Keratinocyte (primary cell): Measurements from ENCODE around the gene NOVA2. TPM values are rescaled to one million over a fixed set of nuclear protein-coding genes. Genes with fewer than 3 reads are reported as not detected.

Experiments
- DNase-seq: peaks from one replicate; pipeline ENCODE4 v3.0.0-alpha.2; 2011; ENCODE audit warnings: low read depth, missing footprints, low spot score
- FAIRE-seq: peaks from 2 replicates; lab custom pipeline; 2011; peaks lifted over from hg19 to GRCh38; lab: Jason Lieb, UNC
- H2AFZ ChIP-seq: 2 replicates; pipeline ENCODE4 v1.6.0; 2012; ENCODE audit warnings: low read length, control low read depth, inconsistent platforms; ENCODE audit not compliant: control insufficient read depth
- H3K27ac ChIP-seq: 2 replicates; pipeline ENCODE4 v1.5.1; 2011; ENCODE audit warnings: low read length; ENCODE audit not compliant: control insufficient read depth, insufficient read depth
- H3K27me3 ChIP-seq: 3 replicates; pipeline ENCODE4 v1.6.0; 2011; ENCODE audit warnings: low read length; ENCODE audit not compliant: control insufficient read depth, insufficient read depth; ENCODE audit errors: extremely low read depth
- H3K36me3 ChIP-seq, 2 experiments: 2 replicates in 1 of 2; 3 replicates in 1 of 2; pipeline ENCODE4 v1.5.1; 2011; ENCODE audit warnings: low read length in 2 of 2, mild to moderate bottlenecking in 1 of 2; ENCODE audit not compliant: control insufficient read depth in 2 of 2, insufficient read depth in 2 of 2; ENCODE audit errors: extremely low read depth in 1 of 2
- H3K4me1 ChIP-seq: 3 replicates; pipeline ENCODE4 v1.5.1; 2011; ENCODE audit warnings: low read length; ENCODE audit not compliant: control insufficient read depth, insufficient read depth; ENCODE audit errors: extremely low read depth
- H3K4me2 ChIP-seq: 3 replicates; pipeline ENCODE4 v1.6.0; 2011; ENCODE audit warnings: low read depth, low read length; ENCODE audit not compliant: control insufficient read depth, insufficient read depth; ENCODE audit errors: extremely low read depth
- H3K4me3 ChIP-seq, 3 experiments: fragments of 200-600 bp in 1 of 3; sonication (generic) in 1 of 3; 2 replicates in 2 of 3; 3 replicates in 1 of 3; pipeline ENCODE4 v1.5.1; 2011 to 2016; ENCODE audit warnings: low read length in 3 of 3, mild to moderate bottlenecking in 3 of 3, control low read depth in 2 of 3, inconsistent platforms in 1 of 3, low read depth in 1 of 3, mixed read lengths in 1 of 3, mixed run types in 1 of 3, moderate library complexity in 1 of 3; ENCODE audit not compliant: control insufficient read depth in 2 of 3, insufficient read depth in 2 of 3; ENCODE audit errors: extremely low read depth in 1 of 3
- H3K79me2 ChIP-seq: 2 replicates; pipeline ENCODE4 v1.6.0; 2012; ENCODE audit warnings: low read length; ENCODE audit not compliant: control insufficient read depth, insufficient read depth
- H3K9ac ChIP-seq: 3 replicates; pipeline ENCODE4 v1.6.0; 2011; ENCODE audit warnings: low read length; ENCODE audit not compliant: control insufficient read depth, insufficient read depth; ENCODE audit errors: extremely low read depth
- H3K9me1 ChIP-seq: 3 replicates; pipeline ENCODE4 v1.6.0; 2011; ENCODE audit warnings: low read length; ENCODE audit not compliant: control insufficient read depth, insufficient read depth; ENCODE audit errors: extremely low read depth
- H3K9me3 ChIP-seq: 2 replicates; pipeline ENCODE4 v1.5.1; 2012; ENCODE audit warnings: low read depth, low read length; ENCODE audit not compliant: control insufficient read depth
- H4K20me1 ChIP-seq: 3 replicates; pipeline ENCODE4 v1.6.0; 2011; ENCODE audit warnings: low read length; ENCODE audit not compliant: control insufficient read depth, insufficient read depth; ENCODE audit errors: extremely low read depth
- EZH2 ChIP-seq: IDR thresholded peaks from one replicate; pipeline ENCODE4 v1.6.1; 2012; ENCODE audit warnings: inconsistent platforms, mild to moderate bottlenecking, low read length, moderate library complexity
- dilution Hi-C: fragments of 300-500 bp; cut with MboI; formaldehyde crosslinking; loops from one replicate; pipeline ENCODE4 v1.7.0; 2020; ENCODE audit warnings: low sequenced_read_pairs; ENCODE audit not compliant: extremely low pct_ligation_motif_present
- polyA plus RNA-seq, 5 experiments: library from polyadenylated mRNA; depleted of rRNA in 3 of 5; stranded (reverse) in 3 of 5; stranded (forward) in 1 of 5; unstranded in 1 of 5; fragments of >200 nt; gene quantifications; 1 replicate in 1 of 5; 2 replicates in 3 of 5; 3 replicates in 1 of 5; pipeline versions ENCODE4 v1.2.1 to v1.2.3, GENCODE V29; 2011 to 2012; ENCODE audit warnings: missing spikeins in 2 of 5, low read depth in 1 of 5, low replicate concordance in 1 of 5
- small RNA-seq, 3 experiments: library from RNA; depleted of rRNA; stranded (forward); fragments of <200 nt; gene quantifications; one replicate each; pipeline ENCODE3, GENCODE V24; 2012; ENCODE audit warnings: low read depth in 3 of 3, low replicate concordance in 1 of 3; ENCODE audit not compliant: insufficient read length in 3 of 3
- TF ChIP-seq, protein P1 (sequence below), 3 experiments: IDR thresholded peaks in 1 of 3; conservative IDR thresholded peaks in 1 of 3; optimal IDR thresholded peaks in 1 of 3; 2 replicates in 2 of 3; 3 replicates in 1 of 3; pipeline versions ENCODE3 to v1.5.1; 2011; ENCODE audit warnings: low read length in 3 of 3, mild to moderate bottlenecking in 3 of 3, moderate library complexity in 2 of 3, control low read depth in 1 of 3, inconsistent platforms in 1 of 3; ENCODE audit not compliant: insufficient read depth in 2 of 3; ENCODE audit errors: extremely low read depth in 1 of 3

NOVA2 gene
- polyA plus RNA-seq, 1 donor (not counting 4 experiments of a cell fraction or from before 2014, with no cell fraction given), result not detected

DNA sequence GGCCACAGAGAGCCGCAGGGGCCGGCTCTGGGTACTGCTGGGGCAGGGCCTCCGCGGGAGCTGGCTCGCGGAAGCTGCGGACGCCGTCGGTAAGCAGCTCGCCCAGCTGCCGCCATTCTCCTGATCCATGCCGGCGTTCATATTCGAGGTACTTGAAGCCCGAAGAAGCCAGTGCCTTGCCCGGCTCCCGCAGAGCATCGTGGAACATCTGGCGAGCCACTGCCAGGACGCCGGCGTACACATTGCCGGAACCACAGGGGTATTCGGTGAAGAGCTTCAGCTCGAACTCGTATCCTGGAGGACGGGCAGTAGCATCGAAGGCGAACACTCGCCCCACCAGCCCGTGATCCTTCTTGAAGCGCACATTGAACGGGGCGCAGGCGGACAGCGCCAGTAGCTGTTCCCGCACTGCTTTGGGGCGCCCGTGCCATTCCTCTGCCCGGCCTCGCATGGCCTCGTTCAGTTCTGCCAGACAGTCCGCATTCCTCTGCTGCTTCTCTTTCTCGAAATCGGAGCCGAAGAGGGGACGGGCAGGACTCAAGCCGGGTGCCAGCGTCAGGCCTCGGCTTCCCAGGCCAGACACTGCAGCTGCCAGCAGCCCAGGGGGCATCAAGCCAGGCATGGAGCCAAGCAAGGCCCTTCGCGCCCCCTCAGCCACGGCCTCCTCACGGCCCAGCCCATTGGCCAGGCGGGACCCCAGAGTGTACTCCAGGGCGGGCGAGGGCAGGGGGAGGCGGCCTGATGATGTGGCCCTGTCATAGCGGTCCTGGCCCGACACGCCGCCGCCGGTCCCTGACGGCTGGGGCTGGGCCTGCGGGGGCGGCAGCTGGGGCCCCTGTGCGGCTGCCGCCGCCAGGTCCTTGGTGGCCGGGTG is 88.7 kb downstream of the NOVA2 start:
- no peak for FAIRE-seq
- Histone ChIP-seq H3K27ac (peak overlapping the region; percentile 94), H2AFZ (no peak overlapping the region)

DNA sequence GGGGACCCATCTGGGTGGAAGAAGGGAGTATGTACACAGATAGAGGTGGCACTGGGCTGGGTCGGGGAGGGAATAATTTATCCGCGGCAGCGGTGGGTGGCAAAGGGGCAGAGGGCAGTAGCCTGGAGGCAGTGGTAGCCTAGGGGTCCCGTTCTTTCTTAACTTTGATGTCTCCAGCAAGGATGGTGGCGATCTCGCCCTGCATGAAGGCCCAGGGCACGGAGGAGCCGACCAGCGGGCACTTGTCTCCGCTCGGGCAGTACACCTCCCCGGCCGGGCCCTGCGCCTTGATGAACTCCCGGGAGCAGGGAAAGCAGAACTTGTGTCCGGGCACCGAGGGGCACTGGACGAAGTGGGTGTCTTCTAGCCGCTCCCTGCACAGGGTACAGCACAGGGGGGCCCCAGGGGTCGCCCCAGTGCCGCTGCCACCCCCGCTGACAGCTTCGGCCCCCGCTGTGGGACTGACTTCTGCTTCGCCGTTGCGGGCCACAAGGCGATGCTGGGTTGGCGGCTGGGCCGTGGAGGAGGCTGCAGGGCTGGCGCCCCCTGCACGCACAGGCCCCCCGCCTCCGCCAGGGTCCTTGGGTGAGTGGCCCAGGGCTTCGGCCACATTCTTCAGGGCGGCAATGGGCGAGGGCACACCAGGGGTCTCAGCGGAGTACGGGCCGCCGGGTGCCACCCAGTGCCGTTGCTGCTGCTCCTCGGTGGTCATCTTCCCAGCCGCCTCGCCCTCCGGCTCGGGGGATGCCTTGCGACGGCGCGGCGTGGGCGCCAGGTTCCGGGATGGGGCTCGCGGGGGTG is 89.6 kb downstream of the NOVA2 start:
- no peaks in the 10 kb centered on the region for H3K9me3 ChIP-seq
- H2AFZ ChIP-seq, result no peak overlapping the region
- H3K4me1 ChIP-seq, result peaks cover 14% of the 10 kb centered on the region
- peaks cover 8% of the 10 kb centered on the region for H3K79me2 ChIP-seq
- dilution Hi-C loops, result no loop called here
- DNase-seq, result no peak
- H4K20me1 ChIP-seq, result no peaks in the 10 kb centered on the region
- H3K9me1 ChIP-seq, result no peaks in the 10 kb centered on the region
- no peak overlapping the region for H3K9ac ChIP-seq
- TF ChIP-seq, protein P1, sequence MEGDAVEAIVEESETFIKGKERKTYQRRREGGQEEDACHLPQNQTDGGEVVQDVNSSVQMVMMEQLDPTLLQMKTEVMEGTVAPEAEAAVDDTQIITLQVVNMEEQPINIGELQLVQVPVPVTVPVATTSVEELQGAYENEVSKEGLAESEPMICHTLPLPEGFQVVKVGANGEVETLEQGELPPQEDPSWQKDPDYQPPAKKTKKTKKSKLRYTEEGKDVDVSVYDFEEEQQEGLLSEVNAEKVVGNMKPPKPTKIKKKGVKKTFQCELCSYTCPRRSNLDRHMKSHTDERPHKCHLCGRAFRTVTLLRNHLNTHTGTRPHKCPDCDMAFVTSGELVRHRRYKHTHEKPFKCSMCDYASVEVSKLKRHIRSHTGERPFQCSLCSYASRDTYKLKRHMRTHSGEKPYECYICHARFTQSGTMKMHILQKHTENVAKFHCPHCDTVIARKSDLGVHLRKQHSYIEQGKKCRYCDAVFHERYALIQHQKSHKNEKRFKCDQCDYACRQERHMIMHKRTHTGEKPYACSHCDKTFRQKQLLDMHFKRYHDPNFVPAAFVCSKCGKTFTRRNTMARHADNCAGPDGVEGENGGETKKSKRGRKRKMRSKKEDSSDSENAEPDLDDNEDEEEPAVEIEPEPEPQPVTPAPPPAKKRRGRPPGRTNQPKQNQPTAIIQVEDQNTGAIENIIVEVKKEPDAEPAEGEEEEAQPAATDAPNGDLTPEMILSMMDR (optimal IDR thresholded peaks at IDR 0.05 in 1 of 3, IDR thresholded peaks at IDR 0.05 in 1 of 3, conservative IDR thresholded peaks at IDR 0.05 in 1 of 3; ENCODE audit: extremely low read depth in 1 of 3, insufficient read depth in 2 of 3, low read length in 3 of 3), result no peak
- TF ChIP-seq EZH2, result no peak
- H3K27ac ChIP-seq, result no peak overlapping the region
- FAIRE-seq, result no peak
- peaks cover 7% of the 10 kb centered on the region for H3K27me3 ChIP-seq
- no peaks in the 10 kb centered on the region for H3K36me3 ChIP-seq
- no peak overlapping the region for H3K4me3 ChIP-seq
- H3K4me2 ChIP-seq, result no peak overlapping the region

More for the DNA sequence above, 88.7 kb downstream of the NOVA2 start:
- peak overlapping the region; percentile 96 for H3K4me2 ChIP-seq
- TF ChIP-seq, protein P1 (optimal IDR thresholded peaks at IDR 0.05 in 1 of 3, IDR thresholded peaks at IDR 0.05 in 1 of 3, conservative IDR thresholded peaks at IDR 0.05 in 1 of 3; ENCODE audit: extremely low read depth in 1 of 3, insufficient read depth in 2 of 3, low read length in 3 of 3), result no peak
- TF ChIP-seq EZH2, result no peak
- no peak for DNase-seq
- dilution Hi-C loops, result no loop called here
- H3K9ac ChIP-seq, result peak overlapping the region; percentile 94
- no peaks in the 10 kb centered on the region for H3K9me1 ChIP-seq
- H3K27me3 ChIP-seq, result peaks cover 7% of the 10 kb centered on the region
- peaks cover 8% of the 10 kb centered on the region for H3K79me2 ChIP-seq
- no peaks in the 10 kb centered on the region for H3K9me3 ChIP-seq
- H4K20me1 ChIP-seq, result no peaks in the 10 kb centered on the region
- H3K36me3 ChIP-seq, result no peaks in the 10 kb centered on the region
- H3K4me3 ChIP-seq, result peak overlapping the region; percentile 65 to 89 (median 82)
- peaks cover 14% of the 10 kb centered on the region for H3K4me1 ChIP-seq

Small RNA genes lying within 50 kb of the gene (small RNA-seq; reads per million reads assigned to genes)
- 0.13 to 10.3 (median 7.8) reads per million in 3 experiments for gene MIR769

Other genes with a start within 250 kb of the NOVA2 start
- gene FBXO46, start 243.0 kb downstream of the NOVA2 start, polyA plus RNA-seq, result 2.1 to 2.4 TPM (median 2.4 TPM) in 3 replicates
- gene MEIOSIN, start 240.4 kb downstream of the NOVA2 start, polyA plus RNA-seq, result not detected in 3 replicates
- gene SIX5, start 204.6 kb downstream of the NOVA2 start, polyA plus RNA-seq, result 1.3 to 2.2 TPM (median 2.0 TPM) in 3 replicates
- 7.0 to 12.8 TPM (median 8.1 TPM) in 3 replicates for gene DMPK, start 191.4 kb downstream of the NOVA2 start, polyA plus RNA-seq
- gene DMWD, start 181.0 kb downstream of the NOVA2 start, polyA plus RNA-seq, result 10.1 to 16.5 TPM (median 12.5 TPM) in 3 replicates
- gene RSPH6A, start 158.6 kb downstream of the NOVA2 start, polyA plus RNA-seq, result not detected in 3 replicates
- 43.8 to 63.2 TPM (median 56.0 TPM) in 3 replicates for gene SYMPK, start 110.7 kb downstream of the NOVA2 start, polyA plus RNA-seq
- 0.03 to 0.05 TPM in 2 of 3 replicates, not detected in the other for gene FOXA3, start 109.5 kb downstream of the NOVA2 start, polyA plus RNA-seq
- gene IRF2BP1, start 87.7 kb downstream of the NOVA2 start, polyA plus RNA-seq, result 1.7 to 3.1 TPM (median 3.1 TPM) in 3 replicates
- 1.1 to 1.6 TPM (median 1.3 TPM) in 3 replicates for gene MYPOP, start 71.3 kb downstream of the NOVA2 start, polyA plus RNA-seq
- not detected in 3 replicates for gene NANOS2, start 59.1 kb downstream of the NOVA2 start, polyA plus RNA-seq
- gene CCDC61, start 21.6 kb upstream of the NOVA2 start, polyA plus RNA-seq, result 5.2 to 6.1 TPM (median 5.8 TPM) in 3 replicates
- gene PGLYRP1, start 49.2 kb upstream of the NOVA2 start, polyA plus RNA-seq, result not detected in 3 replicates
- gene IGFL4, start 67.1 kb upstream of the NOVA2 start, polyA plus RNA-seq, result 0.01 TPM in 1 of 3 replicates, not detected in the others
- gene IGFL3, start 150.8 kb upstream of the NOVA2 start, polyA plus RNA-seq, result 236 to 560 TPM (median 344 TPM) in 3 replicates
- gene IGFL2, start 174.4 kb upstream of the NOVA2 start, polyA plus RNA-seq, result 2.9 to 16.2 TPM (median 7.1 TPM) in 3 replicates